Panc1 (cell line): ENCODE measurements around the gene STK39. TPM values are rescaled to one million over a fixed set of nuclear protein-coding genes. Genes with fewer than 3 reads are reported as not detected.

Source experiments
- ATAC-seq: fragments of 200-7000 bp; cut with Tn5 transposase; 2 replicates; pipeline ENCODE4 v1.9.1; 2020; ENCODE audit warnings: mild to moderate bottlenecking, moderate library complexity
- BruUV-seq: library from RNA; stranded (reverse); fragments of 400-500 nt; replicated peaks from 2 replicates; lab custom pipeline; 2021; lab: Mats Ljungman, UMichigan
- CTCF ChIA-PET: fragments of 300-600 bp; sonication (Branson Sonifier 250); formaldehyde crosslinking; loops from one replicate; lab custom pipeline; 2022; ENCODE audit warnings: antibody characterized with exemption; lab: Charles Lee
- POLR2A ChIA-PET: fragments of 300-600 bp; sonication (Branson Sonifier 250); formaldehyde crosslinking; loops from one replicate; lab custom pipeline; 2022; ENCODE audit warnings: antibody characterized with exemption; lab: Charles Lee
- DNase-seq: peaks from one replicate; pipeline ENCODE4 v3.0.0-alpha.2; 2010; ENCODE audit warnings: low read depth, low spot score
- H3K27ac ChIP-seq: 2 replicates; pipeline ENCODE4 v1.5.1; 2011; ENCODE audit warnings: mild to moderate bottlenecking, low read length, inconsistent platforms
- H3K27me3 ChIP-seq: fragments of 200-500 bp; sonication (Bioruptor generic); 2 replicates; pipeline ENCODE4 v1.6.0; 2014; ENCODE audit warnings: low read length, inconsistent platforms; ENCODE audit not compliant: control insufficient read depth, insufficient read depth
- H3K36me3 ChIP-seq: fragments of 200-500 bp; sonication (Bioruptor generic); 2 replicates; pipeline ENCODE4 v1.5.1; 2014; ENCODE audit warnings: inconsistent platforms, mild to moderate bottlenecking, low read length, moderate library complexity; ENCODE audit not compliant: control insufficient read depth, insufficient read depth
- H3K4me1 ChIP-seq: 2 replicates; pipeline ENCODE4 v1.5.1; 2011; ENCODE audit warnings: inconsistent platforms, mild to moderate bottlenecking, low read length, moderate library complexity; ENCODE audit not compliant: control insufficient read depth, insufficient read depth
- H3K4me3 ChIP-seq, 2 experiments: 2 replicates each; pipeline ENCODE4 v1.5.1; 2011 to 2012; ENCODE audit warnings: low read depth in 2 of 2, low read length in 2 of 2, mild to moderate bottlenecking in 2 of 2, inconsistent platforms in 1 of 2, moderate library complexity in 1 of 2
- H3K9me3 ChIP-seq: fragments of 200-500 bp; sonication (Bioruptor generic); 2 replicates; pipeline ENCODE4 v1.5.1; 2014; ENCODE audit warnings: low read depth, mild to moderate bottlenecking, inconsistent platforms, low read length, moderate library complexity; ENCODE audit not compliant: control insufficient read depth, insufficient read depth
- CTCF ChIP-seq: fragments of 450-650 bp; IDR thresholded peaks from 2 replicates; pipeline ENCODE4 v1.5.1; 2017; ENCODE audit warnings: mild to moderate bottlenecking
- POLR2AphosphoS5 ChIP-seq: IDR thresholded peaks from 2 replicates; pipeline ENCODE4 v1.6.1; 2012; ENCODE audit warnings: mild to moderate bottlenecking, low read depth, low read length, moderate library complexity
- REST ChIP-seq, 2 experiments: IDR thresholded peaks; 2 replicates each; pipeline ENCODE4 v1.6.1; 2011 to 2012; ENCODE audit warnings: low read depth in 2 of 2, control low read depth in 1 of 2, low read length in 1 of 2, mild to moderate bottlenecking in 1 of 2, moderate library complexity in 1 of 2; ENCODE audit not compliant: insufficient read depth in 1 of 2
- SIN3A ChIP-seq: IDR thresholded peaks from 2 replicates; pipeline ENCODE4 v1.6.1; 2012; ENCODE audit warnings: low read depth, mild to moderate bottlenecking, low read length, moderate library complexity, borderline replicate concordance; ENCODE audit not compliant: insufficient read depth
- TCF7L2 ChIP-seq: IDR thresholded peaks from 2 replicates; pipeline ENCODE4 v1.6.1; 2011; ENCODE audit warnings: mild to moderate bottlenecking, low read depth, low read length, inconsistent platforms
- in situ Hi-C: cut with HindIII; loops from 2 replicates; pipeline ENCODE4 v1.10.0; 2016; ENCODE audit warnings: low sequenced_read_pairs, low pct_unique_long_range_greater_than_20kb
- intact Hi-C: fragments of 100-400 bp; cut with micrococcal nuclease; formaldehyde crosslinking; loops from one replicate; pipeline ENCODE4 v1.10.0; 2022; ENCODE audit not compliant: unreplicated experiment
- total RNA-seq: library from RNA; stranded (reverse); gene quantifications from one replicate; pipeline ENCODE4 v1.2.1, GENCODE V29; 2021; ENCODE audit not compliant: unreplicated experiment

STK39 gene
- total RNA-seq, 1 experiment from 2014 or later = 14.0 TPM

GRCh38 chr2:168216351-168217005 is 30.9 kb downstream of the STK39 start:
- no peak for DNase-seq
- Histone ChIP-seq H3K4me3 (no peak overlapping the region), H3K4me1 (peaks cover 2% of the 10 kb centered on the region; the same call in 1 of the 2 replicates), H3K36me3 (no peaks in the 10 kb centered on the region), H3K9me3 (no peaks in the 10 kb centered on the region), H3K27ac (no peak overlapping the region), H3K27me3 (no peaks in the 10 kb centered on the region)
- ATAC-seq = no peak
- ChIA-PET POLR2A (no interaction called here), CTCF (no interaction called here)
- BruUV-seq = no TSS peak
- no peak for TF ChIP-seq CTCF
- TF ChIP-seq REST (IDR thresholded peaks at IDR 0.05; ENCODE audit: insufficient read depth in 1 of 2, low read depth in 2 of 2, low read length in 1 of 2) = no peak
- TF ChIP-seq POLR2AphosphoS5 = no peak
- TF ChIP-seq SIN3A = no peak
- no peak for TF ChIP-seq TCF7L2
- intact Hi-C loops (no loop called here), in situ Hi-C loops (no loop called here)

- no peaks in the 10 kb centered on the region for H3K27me3 ChIP-seq
- H3K4me1 ChIP-seq = peaks cover 2% of the 10 kb centered on the region; the same call in 1 of the 2 replicates
- ATAC-seq (no peak), DNase-seq (no peak)
- in situ Hi-C loops (no loop called here), intact Hi-C loops (no loop called here)
- no peaks in the 10 kb centered on the region for H3K36me3 ChIP-seq
- ChIA-PET CTCF (no interaction called here), POLR2A (no interaction called here)
- H3K4me3 ChIP-seq = no peak overlapping the region
- no peak overlapping the region for H3K27ac ChIP-seq
- H3K9me3 ChIP-seq = no peaks in the 10 kb centered on the region
- BruUV-seq = no TSS peak
- TF ChIP-seq TCF7L2 (no peak), REST (IDR thresholded peaks at IDR 0.05; ENCODE audit: insufficient read depth in 1 of 2, low read depth in 2 of 2, low read length in 1 of 2) (no peak), POLR2AphosphoS5 (no peak), CTCF (no peak), SIN3A (no peak)
These were observed 31.6 kb downstream of the STK39 start for GRCh38 chr2:168215813-168216212.
